ENCODE data around the gene NAP1L4.

Gene NAP1L4

GRCh38 chr11:3002871-3003270, 10.7 kb upstream of the NAP1L4 start:
- H3K4me2 ChIP-seq (ENCODE audit: low read depth, low read length): no peak overlapping the region
- no peaks in the 10 kb centered on the region for H4K20me1 ChIP-seq (ENCODE audit: insufficient read depth, low read length)
- H2AFZ ChIP-seq (ENCODE audit: low read length): no peak overlapping the region
- H3K4me1 ChIP-seq (ENCODE audit: low read length): no peaks in the 10 kb centered on the region
- no peak for DNase-seq
- no peak overlapping the region for H3K4me3 ChIP-seq (ENCODE audit: low read length)
- TF ChIP-seq, protein P1, sequence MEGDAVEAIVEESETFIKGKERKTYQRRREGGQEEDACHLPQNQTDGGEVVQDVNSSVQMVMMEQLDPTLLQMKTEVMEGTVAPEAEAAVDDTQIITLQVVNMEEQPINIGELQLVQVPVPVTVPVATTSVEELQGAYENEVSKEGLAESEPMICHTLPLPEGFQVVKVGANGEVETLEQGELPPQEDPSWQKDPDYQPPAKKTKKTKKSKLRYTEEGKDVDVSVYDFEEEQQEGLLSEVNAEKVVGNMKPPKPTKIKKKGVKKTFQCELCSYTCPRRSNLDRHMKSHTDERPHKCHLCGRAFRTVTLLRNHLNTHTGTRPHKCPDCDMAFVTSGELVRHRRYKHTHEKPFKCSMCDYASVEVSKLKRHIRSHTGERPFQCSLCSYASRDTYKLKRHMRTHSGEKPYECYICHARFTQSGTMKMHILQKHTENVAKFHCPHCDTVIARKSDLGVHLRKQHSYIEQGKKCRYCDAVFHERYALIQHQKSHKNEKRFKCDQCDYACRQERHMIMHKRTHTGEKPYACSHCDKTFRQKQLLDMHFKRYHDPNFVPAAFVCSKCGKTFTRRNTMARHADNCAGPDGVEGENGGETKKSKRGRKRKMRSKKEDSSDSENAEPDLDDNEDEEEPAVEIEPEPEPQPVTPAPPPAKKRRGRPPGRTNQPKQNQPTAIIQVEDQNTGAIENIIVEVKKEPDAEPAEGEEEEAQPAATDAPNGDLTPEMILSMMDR (IDR thresholded peaks at IDR 0.05; ENCODE audit: low read length): no peak
- TF ChIP-seq EZH2phosphoT487 (IDR thresholded peaks at IDR 0.05; ENCODE audit: low read length) (no peak), EZH2 (optimal IDR thresholded peaks at IDR 0.05; ENCODE audit: low read depth, low read length) (no peak)
- no peaks in the 10 kb centered on the region for H3K27me3 ChIP-seq (replicated peaks; ENCODE audit: insufficient read depth, low read length)
- no peaks in the 10 kb centered on the region for H3K79me2 ChIP-seq (ENCODE audit: low read length)
- no peaks in the 10 kb centered on the region; the same call in 1 of the 2 replicates for H3K36me3 ChIP-seq (replicated peaks; ENCODE audit: insufficient read depth, low read length)
- H3K9me2 ChIP-seq (replicated peaks; ENCODE audit: insufficient read depth, low read length): no peaks in the 10 kb centered on the region
- H3K27ac ChIP-seq (ENCODE audit: low read length): no peak overlapping the region
- no peaks in the 10 kb centered on the region for H3F3A ChIP-seq (ENCODE audit: insufficient read depth, low read length)
- H3K9ac ChIP-seq (ENCODE audit: low read length): no peak overlapping the region
- H3K9me3 ChIP-seq (replicated peaks; ENCODE audit: insufficient read depth, low read length): no peaks in the 10 kb centered on the region

- no peaks in the 10 kb centered on the region for H4K20me1 ChIP-seq (ENCODE audit: insufficient read depth, low read length)
- H3K4me2 ChIP-seq (ENCODE audit: low read depth, low read length): no peak overlapping the region
- H3K9me3 ChIP-seq (replicated peaks; ENCODE audit: insufficient read depth, low read length): no peaks in the 10 kb centered on the region
- no peaks in the 10 kb centered on the region for H3K27me3 ChIP-seq (replicated peaks; ENCODE audit: insufficient read depth, low read length)
- no peak overlapping the region for H3K9ac ChIP-seq (ENCODE audit: low read length)
- no peak overlapping the region for H3K27ac ChIP-seq (ENCODE audit: low read length)
- no peaks in the 10 kb centered on the region; the same call in 1 of the 2 replicates for H3K36me3 ChIP-seq (replicated peaks; ENCODE audit: insufficient read depth, low read length)
- H2AFZ ChIP-seq (ENCODE audit: low read length): no peak overlapping the region
- TF ChIP-seq EZH2 (optimal IDR thresholded peaks at IDR 0.05; ENCODE audit: low read depth, low read length) (no peak), EZH2phosphoT487 (IDR thresholded peaks at IDR 0.05; ENCODE audit: low read length) (no peak)
- TF ChIP-seq, protein P1 (IDR thresholded peaks at IDR 0.05; ENCODE audit: low read length): no peak
- DNase-seq: no peak
- no peaks in the 10 kb centered on the region for H3K4me1 ChIP-seq (ENCODE audit: low read length)
- no peak overlapping the region for H3K4me3 ChIP-seq (ENCODE audit: low read length)
- no peaks in the 10 kb centered on the region for H3K9me2 ChIP-seq (replicated peaks; ENCODE audit: insufficient read depth, low read length)
- H3F3A ChIP-seq (ENCODE audit: insufficient read depth, low read length): no peaks in the 10 kb centered on the region
- no peaks in the 10 kb centered on the region for H3K79me2 ChIP-seq (ENCODE audit: low read length)
These were observed 10.3 kb upstream of the NAP1L4 start for GRCh38 chr11:3002351-3002861.

GRCh38 chr11:3001496-3001895, 9.4 kb upstream of the NAP1L4 start:
- no peaks in the 10 kb centered on the region for H3K9me3 ChIP-seq (replicated peaks; ENCODE audit: insufficient read depth, low read length)
- no peaks in the 10 kb centered on the region for H3F3A ChIP-seq (ENCODE audit: insufficient read depth, low read length)
- H2AFZ ChIP-seq (ENCODE audit: low read length): no peak overlapping the region
- H3K4me1 ChIP-seq (ENCODE audit: low read length): no peaks in the 10 kb centered on the region
- H3K4me3 ChIP-seq (ENCODE audit: low read length): no peak overlapping the region
- H3K36me3 ChIP-seq (replicated peaks; ENCODE audit: insufficient read depth, low read length): no peaks in the 10 kb centered on the region; the same call in 1 of the 2 replicates
- no peak overlapping the region for H3K4me2 ChIP-seq (ENCODE audit: low read depth, low read length)
- DNase-seq: no peak
- TF ChIP-seq, protein P1 (IDR thresholded peaks at IDR 0.05; ENCODE audit: low read length): no peak
- TF ChIP-seq EZH2 (optimal IDR thresholded peaks at IDR 0.05; ENCODE audit: low read depth, low read length) (no peak), EZH2phosphoT487 (IDR thresholded peaks at IDR 0.05; ENCODE audit: low read length) (no peak)
- H4K20me1 ChIP-seq (ENCODE audit: insufficient read depth, low read length): no peaks in the 10 kb centered on the region
- no peak overlapping the region for H3K27ac ChIP-seq (ENCODE audit: low read length)
- no peaks in the 10 kb centered on the region for H3K9me2 ChIP-seq (replicated peaks; ENCODE audit: insufficient read depth, low read length)
- no peaks in the 10 kb centered on the region for H3K27me3 ChIP-seq (replicated peaks; ENCODE audit: insufficient read depth, low read length)
- no peaks in the 10 kb centered on the region for H3K79me2 ChIP-seq (ENCODE audit: low read length)
- H3K9ac ChIP-seq (ENCODE audit: low read length): no peak overlapping the region
